ENCODE results near the gene KCNQ2.

DNA sequence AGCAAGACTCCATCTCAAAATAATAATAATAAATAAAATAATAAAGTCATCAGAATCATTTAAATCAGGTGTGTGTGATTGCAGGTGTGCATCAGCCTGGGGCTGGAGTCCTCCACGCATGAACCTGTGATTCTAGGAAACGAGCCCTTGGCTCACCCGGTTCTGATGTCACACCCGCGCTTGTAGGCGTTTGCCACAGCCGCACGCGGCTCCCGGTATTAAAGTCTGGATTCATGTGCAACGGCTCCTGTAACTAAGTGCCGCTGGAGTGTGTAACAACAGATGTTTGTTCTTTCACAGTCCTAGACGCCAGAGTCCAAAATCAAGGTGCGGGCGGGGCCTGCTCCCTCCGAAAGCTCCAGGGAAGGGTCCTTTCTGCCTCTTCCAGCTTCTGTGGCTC lies 45.2 kb downstream of the KCNQ2 start:
- TF ChIP-seq, protein P1, sequence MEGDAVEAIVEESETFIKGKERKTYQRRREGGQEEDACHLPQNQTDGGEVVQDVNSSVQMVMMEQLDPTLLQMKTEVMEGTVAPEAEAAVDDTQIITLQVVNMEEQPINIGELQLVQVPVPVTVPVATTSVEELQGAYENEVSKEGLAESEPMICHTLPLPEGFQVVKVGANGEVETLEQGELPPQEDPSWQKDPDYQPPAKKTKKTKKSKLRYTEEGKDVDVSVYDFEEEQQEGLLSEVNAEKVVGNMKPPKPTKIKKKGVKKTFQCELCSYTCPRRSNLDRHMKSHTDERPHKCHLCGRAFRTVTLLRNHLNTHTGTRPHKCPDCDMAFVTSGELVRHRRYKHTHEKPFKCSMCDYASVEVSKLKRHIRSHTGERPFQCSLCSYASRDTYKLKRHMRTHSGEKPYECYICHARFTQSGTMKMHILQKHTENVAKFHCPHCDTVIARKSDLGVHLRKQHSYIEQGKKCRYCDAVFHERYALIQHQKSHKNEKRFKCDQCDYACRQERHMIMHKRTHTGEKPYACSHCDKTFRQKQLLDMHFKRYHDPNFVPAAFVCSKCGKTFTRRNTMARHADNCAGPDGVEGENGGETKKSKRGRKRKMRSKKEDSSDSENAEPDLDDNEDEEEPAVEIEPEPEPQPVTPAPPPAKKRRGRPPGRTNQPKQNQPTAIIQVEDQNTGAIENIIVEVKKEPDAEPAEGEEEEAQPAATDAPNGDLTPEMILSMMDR (IDR thresholded peaks at IDR 0.05), result no peak
- no peak for TF ChIP-seq EP300 (IDR thresholded peaks at IDR 0.05)
- TF ChIP-seq POLR2A (IDR thresholded peaks at IDR 0.05), result no peak
- TF ChIP-seq POLR2AphosphoS5 (IDR thresholded peaks at IDR 0.05), result no peak

Measured in gastroesophageal sphincter (tissue), 3 donors.